ENCODE data around the gene WDR74. TPM values are rescaled to one million over a fixed set of nuclear protein-coding genes. Genes with fewer than 3 reads are reported as not detected.

The WDR74 gene
- total and polyA plus RNA-seq, 2 of the 13 experiments (the other 11 are each of a cell fraction or from before 2014, with no cell fraction given), result 77.0 to 83.3 TPM

DNA sequence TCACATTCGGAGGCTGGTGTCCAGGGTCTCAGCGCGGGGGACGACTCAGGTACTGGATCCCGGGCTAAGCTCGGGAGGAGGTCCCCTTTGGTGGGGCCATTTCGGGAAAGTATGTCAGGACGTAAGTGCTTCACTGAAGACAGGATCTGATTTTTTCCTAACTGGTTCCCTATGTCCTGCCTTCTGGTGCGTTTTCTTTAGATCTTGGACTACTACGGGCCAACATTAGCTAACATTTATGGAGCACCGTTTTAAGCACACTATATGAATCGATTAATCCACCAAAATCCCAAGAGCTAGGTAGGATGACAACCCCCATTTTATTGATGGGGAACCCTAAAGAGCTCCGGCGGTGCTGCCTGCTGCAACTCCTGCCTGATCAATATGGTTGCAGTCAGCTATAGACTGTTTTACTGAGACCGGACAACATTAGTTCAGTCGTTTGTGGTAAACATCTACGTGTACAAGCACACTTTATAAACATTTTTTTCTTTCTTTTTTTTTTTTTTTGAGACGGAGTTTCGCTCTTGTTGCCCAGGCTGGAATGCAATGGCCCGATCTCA, 17.0 kb upstream of the WDR74 start (continued):
- TF ChIP-seq MED8 (CRISPR knock-in tag; IDR thresholded peaks at IDR 0.05; ENCODE audit: insufficient replicate concordance) (peak; percentile 42), HMGXB4 (CRISPR knock-in tag; IDR thresholded peaks at IDR 0.05; ENCODE audit: borderline replicate concordance in 1 of 2, low read depth in 1 of 2) (0 out of 4 replicates have a peak, but pooled peaks of 1 of the 2 experiments have one; percentile 12), ZNF274 (CRISPR knock-in tag; IDR thresholded peaks at IDR 0.05) (peak; percentile 1; the same call in 1 of the 2 replicates), RNF2 (conservative IDR thresholded peaks at IDR 0.05; ENCODE audit: low read depth) (no peak; the same call in 1 of the 2 replicates), MAFK (conservative IDR thresholded peaks at IDR 0.05 in 1 of 2, IDR thresholded peaks at IDR 0.05 in 1 of 2; ENCODE audit: low read length in 2 of 2) (no peak), GMEB1 (CRISPR knock-in tag; IDR thresholded peaks at IDR 0.05; ENCODE audit: borderline replicate concordance) (no peak), ZNF282 (IDR thresholded peaks at IDR 0.05; ENCODE audit: partially characterized antibody) (no peak), PHF8 (CRISPR knock-in tag; IDR thresholded peaks at IDR 0.05) (no peak), ZNF563 (CRISPR knock-in tag; IDR thresholded peaks at IDR 0.05) (0 out of 2 replicates have a peak, but pooled peaks have one; percentile 0), NR1H2 (CRISPR knock-in tag; IDR thresholded peaks at IDR 0.05; ENCODE audit: borderline replicate concordance, low read depth) (0 out of 2 replicates have a peak, but pooled peaks have one; percentile 76), ZNF747 (CRISPR knock-in tag; IDR thresholded peaks at IDR 0.05; ENCODE audit: borderline replicate concordance) (peak; percentile 45; the same call in 1 of the 2 replicates), HOXD1 (CRISPR knock-in tag; IDR thresholded peaks at IDR 0.05) (no peak), ZNF740 (CRISPR knock-in tag; IDR thresholded peaks at IDR 0.05) (no peak), ZNF788 (CRISPR knock-in tag; IDR thresholded peaks at IDR 0.05; ENCODE audit: borderline replicate concordance) (0 out of 2 replicates have a peak, but pooled peaks have one; percentile 9), NFRKB (IDR thresholded peaks at IDR 0.05) (no peak), UBTF (CRISPR knock-in tag; IDR thresholded peaks at IDR 0.05) (no peak; the same call in none of the 2 replicates), FOXP1 (IDR thresholded peaks at IDR 0.05) (no peak), FOXP1 (CRISPR knock-in tag; IDR thresholded peaks at IDR 0.05) (no peak)
- TF ChIP-seq, protein P1, sequence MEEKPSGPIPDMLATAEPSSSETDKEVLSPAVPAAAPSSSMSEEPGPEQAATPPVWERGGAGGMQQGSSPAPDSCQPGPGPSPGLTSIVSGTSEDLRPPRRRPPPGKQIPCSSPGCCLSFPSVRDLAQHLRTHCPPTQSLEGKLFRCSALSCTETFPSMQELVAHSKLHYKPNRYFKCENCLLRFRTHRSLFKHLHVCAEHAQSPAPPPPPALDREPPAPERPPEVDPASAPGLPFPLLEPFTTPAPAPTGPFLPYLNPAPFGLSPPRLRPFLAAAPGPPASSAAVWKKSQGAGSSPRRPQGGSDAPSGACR (CRISPR knock-in tag; IDR thresholded peaks at IDR 0.05), result no peak
- TF ChIP-seq, protein P2, sequence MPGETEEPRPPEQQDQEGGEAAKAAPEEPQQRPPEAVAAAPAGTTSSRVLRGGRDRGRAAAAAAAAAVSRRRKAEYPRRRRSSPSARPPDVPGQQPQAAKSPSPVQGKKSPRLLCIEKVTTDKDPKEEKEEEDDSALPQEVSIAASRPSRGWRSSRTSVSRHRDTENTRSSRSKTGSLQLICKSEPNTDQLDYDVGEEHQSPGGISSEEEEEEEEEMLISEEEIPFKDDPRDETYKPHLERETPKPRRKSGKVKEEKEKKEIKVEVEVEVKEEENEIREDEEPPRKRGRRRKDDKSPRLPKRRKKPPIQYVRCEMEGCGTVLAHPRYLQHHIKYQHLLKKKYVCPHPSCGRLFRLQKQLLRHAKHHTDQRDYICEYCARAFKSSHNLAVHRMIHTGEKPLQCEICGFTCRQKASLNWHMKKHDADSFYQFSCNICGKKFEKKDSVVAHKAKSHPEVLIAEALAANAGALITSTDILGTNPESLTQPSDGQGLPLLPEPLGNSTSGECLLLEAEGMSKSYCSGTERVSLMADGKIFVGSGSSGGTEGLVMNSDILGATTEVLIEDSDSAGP (CRISPR knock-in tag; IDR thresholded peaks at IDR 0.05; ENCODE audit: borderline replicate concordance), result peak; percentile 11; the same call in 1 of the 2 replicates

Data from HepG2 (cell line).